Breast epithelium (tissue), 3 donors: ENCODE measurements around the gene SRF.

ENCODE experiments used
- CTCF ChIP-seq, 3 donors: fragments of 450-650 bp; IDR thresholded peaks; one replicate each; pipeline ENCODE4 v1.5.1; 2016 to 2017; ENCODE audit warnings: antibody characterized with exemption in 3 of 3, mild to moderate bottlenecking in 3 of 3, moderate library complexity in 3 of 3
- POLR2AphosphoS5 ChIP-seq, 3 donors: sonication (generic); formaldehyde crosslinking; IDR thresholded peaks; one replicate each; pipeline ENCODE4 v1.6.1; 2017; ENCODE audit warnings: antibody characterized with exemption in 3 of 3

DNA sequence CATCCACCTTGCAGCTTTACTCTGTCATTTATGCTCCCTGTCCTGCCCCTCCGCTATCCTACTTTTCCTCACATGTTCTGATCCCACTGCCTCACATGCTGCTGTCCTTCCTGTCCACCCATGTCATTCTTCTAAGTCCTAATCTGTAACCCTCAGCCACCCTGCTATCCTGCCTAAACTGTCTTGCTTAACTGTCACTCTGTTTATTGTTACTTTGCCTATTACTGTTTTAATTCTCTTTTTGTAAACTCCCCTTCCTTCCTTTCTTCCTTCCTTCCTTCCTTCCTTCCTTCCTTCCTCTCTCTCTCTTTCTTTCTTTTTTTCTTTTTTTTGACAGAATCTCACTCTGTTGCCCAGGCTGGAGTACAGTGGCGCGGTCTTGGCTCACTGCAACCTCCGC, 12.4 kb downstream of the SRF start:
- TF ChIP-seq CTCF (IDR thresholded peaks at IDR 0.05): no peak
- TF ChIP-seq POLR2AphosphoS5 (IDR thresholded peaks at IDR 0.05): no peak
